ENCODE data around the gene MGRN1.

DNA sequence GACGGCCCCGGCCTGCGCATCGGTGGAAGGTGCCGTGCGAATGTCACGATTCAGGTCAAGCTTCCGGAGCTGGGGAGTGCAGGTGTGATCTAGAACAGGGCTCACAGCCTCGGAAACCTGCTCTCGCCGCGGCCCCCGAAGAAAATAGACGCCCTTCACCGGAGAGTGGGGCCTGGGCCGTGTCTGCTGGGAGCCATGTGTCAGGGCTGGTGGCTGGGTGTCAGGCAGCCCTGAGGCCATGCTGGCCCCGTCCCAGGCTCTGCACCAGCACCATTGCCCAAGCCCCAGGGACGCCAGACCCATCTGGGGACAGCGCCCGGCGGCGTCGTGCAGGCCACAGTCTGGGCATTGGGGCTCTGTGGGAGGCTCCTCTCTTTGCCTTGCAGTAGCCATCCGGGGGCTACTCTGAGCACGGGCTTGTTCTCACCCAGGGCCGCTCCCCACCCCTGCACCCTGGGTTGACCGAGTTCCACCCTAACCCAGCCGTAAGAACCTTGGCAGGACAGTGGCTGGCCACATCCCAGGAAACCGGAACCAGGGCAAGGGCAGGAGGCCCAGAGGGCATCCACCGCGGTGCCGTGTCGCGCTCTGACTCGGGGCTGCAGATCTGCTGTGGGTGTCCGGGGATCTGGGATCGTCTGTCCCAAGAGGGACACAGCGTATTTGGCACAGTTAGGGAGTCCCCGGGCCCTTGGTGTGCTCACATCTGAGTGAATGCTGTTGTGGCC lies 63.5 kb downstream of the MGRN1 start:
- TF ChIP-seq, protein P1, sequence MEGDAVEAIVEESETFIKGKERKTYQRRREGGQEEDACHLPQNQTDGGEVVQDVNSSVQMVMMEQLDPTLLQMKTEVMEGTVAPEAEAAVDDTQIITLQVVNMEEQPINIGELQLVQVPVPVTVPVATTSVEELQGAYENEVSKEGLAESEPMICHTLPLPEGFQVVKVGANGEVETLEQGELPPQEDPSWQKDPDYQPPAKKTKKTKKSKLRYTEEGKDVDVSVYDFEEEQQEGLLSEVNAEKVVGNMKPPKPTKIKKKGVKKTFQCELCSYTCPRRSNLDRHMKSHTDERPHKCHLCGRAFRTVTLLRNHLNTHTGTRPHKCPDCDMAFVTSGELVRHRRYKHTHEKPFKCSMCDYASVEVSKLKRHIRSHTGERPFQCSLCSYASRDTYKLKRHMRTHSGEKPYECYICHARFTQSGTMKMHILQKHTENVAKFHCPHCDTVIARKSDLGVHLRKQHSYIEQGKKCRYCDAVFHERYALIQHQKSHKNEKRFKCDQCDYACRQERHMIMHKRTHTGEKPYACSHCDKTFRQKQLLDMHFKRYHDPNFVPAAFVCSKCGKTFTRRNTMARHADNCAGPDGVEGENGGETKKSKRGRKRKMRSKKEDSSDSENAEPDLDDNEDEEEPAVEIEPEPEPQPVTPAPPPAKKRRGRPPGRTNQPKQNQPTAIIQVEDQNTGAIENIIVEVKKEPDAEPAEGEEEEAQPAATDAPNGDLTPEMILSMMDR (conservative IDR thresholded peaks at IDR 0.05; ENCODE audit: low read depth, low read length): no peak
- no peak for TF ChIP-seq EZH2 (IDR thresholded peaks at IDR 0.05; ENCODE audit: borderline replicate concordance, low read depth, low read length, poor library complexity, severe bottlenecking)
